HG03097 (cell line): ENCODE data around the gene ZNF618.

Experiments used
- ATAC-seq: cut with Tn5 transposase; IDR thresholded peaks from one replicate; pipeline ENCODE4 v1.9.1; 2021; ENCODE audit not compliant: unreplicated experiment, low FRiP score

Gene ZNF618

DNA sequence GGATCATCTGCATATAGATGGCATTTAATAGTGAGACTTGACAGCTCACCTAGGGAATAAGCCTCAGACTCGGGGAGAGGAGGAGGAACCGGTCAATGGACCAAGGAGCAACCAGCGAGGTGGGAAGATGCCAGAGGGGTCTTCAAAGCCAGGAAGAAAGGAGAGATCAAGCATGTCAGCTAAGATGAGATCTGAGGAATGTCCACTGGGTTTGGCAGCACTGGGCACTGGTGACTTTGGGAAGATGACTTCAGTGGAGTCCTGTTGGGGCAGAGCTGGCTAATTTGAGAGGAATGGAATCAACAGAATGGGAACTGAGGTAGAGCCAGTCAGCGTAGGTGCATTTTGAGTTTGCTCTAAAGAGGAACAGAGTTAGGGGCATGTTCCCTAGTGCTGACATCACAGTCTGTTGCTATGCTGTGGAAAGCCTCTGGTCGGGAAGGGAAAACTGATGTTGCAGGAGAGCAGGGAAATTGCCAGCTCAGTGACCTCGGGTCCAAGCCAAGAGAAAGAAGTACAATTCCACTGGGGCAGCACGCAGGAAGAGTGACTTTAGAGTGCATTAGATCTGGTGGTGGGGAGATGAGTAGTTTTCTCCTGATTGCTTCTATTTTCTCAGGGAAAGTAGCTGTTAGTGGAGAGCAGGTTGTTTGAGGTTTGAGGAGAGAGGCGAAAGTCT lies 56.9 kb downstream of the ZNF618 start:
- ATAC-seq: no peak

DNA sequence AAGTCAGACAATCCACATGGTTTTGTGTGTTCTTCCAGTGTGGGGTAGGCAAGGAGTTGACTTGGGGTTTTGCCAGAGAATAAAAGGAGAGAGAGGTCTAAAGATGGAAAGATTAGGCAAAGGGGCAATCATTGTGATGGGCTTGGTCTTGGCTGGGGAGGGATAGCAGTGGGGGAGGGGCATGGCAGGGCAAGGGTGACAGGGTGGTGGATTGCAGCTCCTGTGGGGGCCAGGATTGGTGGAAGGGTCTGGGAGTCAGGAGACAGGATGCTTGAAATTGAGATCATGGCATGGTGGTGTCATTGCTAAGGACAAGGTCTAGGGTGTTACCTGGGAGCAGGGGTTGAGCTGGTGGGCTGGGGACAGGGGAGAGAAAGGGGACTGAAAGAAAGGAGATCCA lies 57.6 kb downstream of the ZNF618 start:
- no peak for ATAC-seq

DNA sequence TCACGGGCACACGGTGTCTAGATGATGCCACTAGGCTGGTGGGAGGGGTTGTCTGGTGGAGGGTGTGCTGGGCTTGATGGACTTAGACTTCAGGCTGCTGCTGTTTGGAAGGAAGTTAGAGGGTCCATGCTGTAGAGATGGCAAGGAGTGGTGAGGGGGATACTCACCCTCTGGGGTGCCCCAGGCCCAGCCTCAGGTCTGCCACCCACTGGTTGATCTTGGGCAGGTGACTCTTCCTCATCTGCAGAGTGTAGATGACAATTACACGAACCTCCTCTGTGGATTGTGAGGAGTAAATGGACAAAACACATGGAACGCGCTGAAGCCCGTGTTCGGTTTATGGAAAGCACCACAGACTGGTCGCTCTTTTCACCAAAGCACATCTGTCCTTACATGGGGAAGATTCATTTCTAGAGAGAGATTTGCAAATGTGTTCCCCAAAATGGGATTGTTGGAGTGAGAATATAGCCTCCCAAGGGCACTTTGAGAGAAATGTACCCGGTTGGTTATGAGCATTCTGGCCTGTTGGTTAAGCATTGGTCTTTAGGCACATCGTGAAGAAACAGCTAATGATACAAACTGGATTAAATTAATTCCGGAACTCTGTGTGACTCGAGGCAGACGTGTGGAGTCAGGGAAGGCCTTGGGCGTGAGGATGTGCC lies 58.2 kb downstream of the ZNF618 start:
- no peak for ATAC-seq

DNA sequence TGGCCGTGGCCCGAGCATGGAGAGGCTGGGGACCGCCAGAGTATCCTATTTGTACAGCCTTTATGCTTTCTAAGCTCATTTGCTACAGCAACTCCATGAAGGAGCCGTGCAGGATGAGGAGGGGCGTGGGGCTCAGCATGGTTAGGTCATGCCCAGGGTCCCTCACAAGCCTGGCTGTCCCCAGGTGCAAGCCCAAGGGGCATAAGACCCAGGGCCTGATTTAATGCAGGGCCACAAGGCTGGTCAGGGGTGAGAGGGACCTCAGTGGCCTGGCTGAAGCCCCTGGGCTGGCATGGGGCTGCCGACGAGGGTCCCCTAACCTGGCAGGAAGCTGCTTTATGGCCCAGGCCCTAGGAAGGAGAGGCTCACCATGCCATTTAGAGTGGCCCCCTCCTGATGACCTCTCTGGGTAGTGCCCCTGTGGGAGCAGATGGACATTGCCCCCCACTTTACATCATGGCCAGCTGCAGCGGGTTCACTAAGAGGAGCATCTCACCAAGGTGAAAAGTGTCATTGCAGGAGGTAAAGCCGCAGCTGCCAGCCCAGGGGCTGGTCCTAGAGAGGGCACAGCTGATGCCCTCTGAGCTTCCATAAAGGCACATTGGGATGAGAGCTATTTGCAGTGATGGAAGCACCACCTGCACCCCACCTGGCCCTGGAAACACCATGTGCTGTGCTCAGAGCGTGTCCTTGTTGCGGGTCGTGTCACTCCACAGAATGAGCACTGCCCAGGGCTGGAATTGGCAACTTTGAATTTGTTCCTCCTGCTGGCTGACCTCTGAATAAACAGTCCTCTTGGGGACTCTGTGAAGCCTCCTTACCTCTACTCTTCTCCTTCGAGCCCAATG lies 58.9 kb downstream of the ZNF618 start:
- no peak for ATAC-seq

DNA sequence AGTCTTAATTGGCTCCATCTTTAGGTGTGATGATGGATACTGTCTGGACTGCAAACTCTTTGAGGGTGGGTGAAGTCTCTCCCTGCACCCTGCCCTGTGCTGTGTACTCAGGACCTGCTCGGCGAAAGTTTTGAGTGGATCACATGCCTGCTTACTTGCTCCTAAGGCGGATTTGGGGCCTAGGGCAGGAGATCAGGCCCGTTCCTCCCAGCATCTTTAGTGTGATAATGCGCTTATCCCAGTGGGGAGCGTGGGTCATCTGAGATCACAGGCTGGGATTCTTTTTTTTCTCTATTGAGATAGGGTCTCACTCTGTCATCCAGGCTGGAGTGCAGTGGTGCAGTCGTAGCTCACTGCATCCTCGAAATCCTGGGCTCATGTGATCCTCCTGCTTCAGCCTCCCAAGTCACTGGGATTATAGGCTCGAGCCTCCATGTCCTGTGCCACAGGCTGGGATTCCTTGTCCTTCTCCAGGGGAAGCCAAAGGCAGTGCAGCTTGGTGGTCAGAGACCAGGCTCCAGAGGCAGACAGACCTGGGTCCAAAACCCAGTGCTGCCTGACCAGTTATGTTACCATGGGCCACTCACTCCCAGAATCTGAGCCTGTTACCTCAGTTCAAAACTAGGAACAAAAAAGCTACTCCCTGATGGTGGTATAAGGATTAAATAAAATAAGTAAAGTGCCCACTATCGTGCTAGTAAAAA lies 59.7 kb downstream of the ZNF618 start:
- no peak for ATAC-seq

DNA sequence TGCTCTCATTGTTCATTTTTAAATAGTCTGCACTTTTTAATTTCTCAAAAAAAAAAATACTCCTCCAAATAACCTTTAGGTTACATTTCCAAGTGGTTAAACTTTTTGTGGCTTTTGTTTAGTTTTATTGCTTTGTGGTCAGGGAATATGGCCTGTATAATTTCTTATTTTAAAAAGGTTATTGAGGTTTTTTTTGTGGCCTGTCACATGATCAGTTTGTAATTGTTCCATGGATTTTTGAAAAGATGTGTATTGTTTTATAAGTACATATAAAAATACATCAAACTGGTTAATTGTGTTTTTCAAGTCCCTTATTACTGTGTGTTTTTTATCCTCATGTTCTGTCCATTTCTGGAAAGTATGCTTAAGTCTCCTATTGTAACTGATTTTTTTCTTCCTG lies 64.0 kb downstream of the ZNF618 start:
- no peak for ATAC-seq

DNA sequence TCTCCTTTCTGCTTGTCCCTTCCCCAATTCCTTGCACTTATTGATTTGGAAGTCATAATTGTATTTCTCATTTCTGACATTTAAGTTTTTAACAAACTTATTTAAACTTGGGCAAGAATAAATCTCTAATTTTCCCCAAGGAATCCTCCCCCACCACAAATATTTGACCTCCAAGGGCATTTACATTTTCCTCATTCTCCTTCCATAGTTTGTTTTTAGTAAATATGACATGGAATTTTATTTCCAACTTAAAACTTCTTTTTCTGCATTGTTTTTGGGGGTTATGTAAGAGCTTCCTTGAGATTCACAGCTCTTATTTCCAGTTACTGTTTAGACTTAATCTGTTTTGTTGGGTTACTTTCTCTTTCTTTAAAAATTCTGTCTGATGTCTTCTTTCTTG lies 64.9 kb downstream of the ZNF618 start:
- ATAC-seq: no peak

DNA sequence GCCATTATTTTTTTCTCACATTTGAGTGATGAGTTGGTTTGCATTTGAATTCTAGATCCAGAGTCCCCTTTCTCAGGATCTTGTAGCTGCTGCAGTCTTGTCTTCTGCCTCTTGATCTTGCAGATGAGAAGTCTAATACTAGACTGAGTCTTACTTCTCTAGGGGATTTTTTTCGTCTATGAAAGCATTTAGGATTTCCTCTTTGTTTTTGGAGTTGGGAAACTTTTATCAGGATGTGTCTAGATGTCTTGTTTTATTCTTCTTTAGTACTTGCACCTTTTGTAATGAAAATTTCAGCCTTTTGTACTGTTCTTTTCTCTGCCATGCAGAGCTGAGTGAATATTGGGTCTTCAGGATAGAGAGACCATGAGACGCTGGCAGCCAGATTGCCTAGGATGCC lies 65.4 kb downstream of the ZNF618 start:
- ATAC-seq: no peak

DNA sequence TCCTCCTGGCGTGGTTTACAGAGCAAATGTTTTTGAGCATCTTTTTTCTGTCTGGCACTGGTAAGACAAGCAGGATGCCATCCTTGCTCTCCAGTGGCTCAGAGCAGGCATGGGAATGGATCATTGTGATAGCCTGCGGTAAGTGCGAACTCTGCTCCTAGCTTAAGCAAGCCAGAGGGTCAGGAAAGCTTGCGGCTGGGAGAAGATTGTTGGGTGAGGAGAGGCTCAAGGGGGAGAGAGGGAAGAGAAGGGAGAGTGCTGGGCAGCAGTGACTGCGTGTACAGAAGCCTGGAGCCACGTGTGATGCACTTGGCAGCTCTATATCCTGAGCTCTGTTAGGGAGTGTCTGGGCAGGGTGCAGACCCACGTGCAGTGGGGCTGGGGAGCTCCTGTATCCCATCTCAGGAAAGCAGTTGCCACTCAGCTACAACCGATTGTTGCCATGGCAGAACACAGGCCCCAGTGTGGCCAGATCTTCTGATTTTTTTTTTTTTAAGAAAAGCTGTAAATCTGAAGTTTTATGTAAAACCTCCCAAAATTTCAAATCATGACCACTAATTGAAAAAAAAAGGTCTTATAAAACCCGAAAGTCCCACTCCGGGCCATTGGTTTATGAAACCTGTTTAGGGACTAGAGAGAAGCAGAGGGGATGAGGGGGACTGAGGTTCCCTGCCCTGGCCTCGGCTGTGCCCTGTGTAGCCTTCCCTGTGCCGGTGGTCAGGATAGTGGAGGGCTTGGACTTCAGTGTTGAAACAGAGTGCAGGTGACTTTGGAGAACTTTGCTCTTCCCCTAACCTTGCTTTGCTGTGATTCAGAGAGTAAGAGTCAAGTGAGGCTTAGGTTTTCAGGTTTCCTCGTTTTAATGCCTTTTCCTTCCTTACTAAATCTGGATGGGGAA lies 67.3 kb downstream of the ZNF618 start:
- no peak for ATAC-seq

DNA sequence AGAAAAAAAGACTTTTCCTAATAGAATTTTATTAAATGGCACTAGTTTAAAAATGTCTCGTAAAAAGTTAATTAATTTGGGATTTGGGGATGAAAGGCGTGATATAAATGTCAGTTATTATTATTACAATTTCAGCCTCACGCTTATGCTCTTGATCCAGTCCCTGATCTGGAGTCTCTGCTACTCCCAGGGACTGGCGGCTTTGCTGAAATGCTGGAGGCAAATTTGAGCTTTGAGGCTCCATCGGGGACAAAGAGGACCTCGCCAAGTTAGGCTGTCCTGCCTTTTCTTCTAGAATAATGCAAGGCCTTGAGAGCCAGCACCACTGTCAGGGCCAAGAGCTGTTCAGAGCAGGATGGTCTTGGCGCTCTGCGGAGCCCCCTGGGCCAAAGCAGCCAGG lies 69.7 kb downstream of the ZNF618 start:
- ATAC-seq: no peak

DNA sequence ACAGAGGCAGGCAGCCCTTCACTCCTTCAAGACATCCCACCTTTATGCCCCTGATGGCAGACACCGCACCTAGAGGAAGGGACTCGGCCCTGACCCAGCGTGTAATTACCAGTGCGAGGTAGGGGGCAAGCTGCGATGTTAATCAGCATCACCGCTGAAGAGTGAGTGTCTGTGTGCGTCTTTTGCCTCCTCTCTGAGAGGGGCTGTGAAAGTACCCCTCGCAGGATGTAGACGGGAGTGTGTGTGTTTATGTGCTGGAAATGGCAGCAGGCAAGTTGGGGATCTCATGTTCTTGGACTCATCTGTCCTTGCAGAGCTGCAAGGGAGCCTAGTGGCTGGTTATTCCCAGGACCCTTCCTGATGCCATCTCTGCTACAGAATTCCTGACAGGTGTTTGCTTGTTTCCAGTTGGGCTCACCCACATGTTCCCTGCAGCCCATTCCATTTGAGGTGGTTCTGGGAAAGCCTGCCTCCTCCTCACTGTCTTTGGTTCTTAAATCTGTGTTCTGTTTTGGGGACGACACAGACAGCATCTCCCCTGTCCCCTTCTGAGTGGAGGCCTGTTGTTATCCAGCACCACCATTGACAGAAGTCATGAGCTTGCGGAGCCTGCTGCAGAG lies 70.5 kb downstream of the ZNF618 start:
- ATAC-seq: no peak

DNA sequence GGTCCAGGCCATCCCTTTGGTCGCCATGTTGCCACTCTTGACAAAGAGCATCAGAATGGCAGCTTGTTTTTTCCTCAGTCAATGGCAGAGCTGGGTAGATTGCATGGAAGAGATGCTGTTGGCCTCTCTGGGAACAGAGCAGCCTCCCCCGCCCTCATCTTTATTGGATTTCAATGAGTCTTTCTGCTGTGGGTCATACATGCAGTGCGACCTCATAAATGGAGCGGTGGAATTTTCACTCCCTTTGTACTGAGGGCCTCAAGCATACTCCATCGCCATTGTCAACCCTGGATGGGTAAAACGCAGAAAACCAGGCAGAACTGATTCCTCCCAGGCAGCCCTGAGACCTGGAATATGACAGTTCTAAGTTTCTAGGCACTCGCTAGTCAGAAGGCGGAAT lies 71.8 kb downstream of the ZNF618 start:
- no peak for ATAC-seq

DNA sequence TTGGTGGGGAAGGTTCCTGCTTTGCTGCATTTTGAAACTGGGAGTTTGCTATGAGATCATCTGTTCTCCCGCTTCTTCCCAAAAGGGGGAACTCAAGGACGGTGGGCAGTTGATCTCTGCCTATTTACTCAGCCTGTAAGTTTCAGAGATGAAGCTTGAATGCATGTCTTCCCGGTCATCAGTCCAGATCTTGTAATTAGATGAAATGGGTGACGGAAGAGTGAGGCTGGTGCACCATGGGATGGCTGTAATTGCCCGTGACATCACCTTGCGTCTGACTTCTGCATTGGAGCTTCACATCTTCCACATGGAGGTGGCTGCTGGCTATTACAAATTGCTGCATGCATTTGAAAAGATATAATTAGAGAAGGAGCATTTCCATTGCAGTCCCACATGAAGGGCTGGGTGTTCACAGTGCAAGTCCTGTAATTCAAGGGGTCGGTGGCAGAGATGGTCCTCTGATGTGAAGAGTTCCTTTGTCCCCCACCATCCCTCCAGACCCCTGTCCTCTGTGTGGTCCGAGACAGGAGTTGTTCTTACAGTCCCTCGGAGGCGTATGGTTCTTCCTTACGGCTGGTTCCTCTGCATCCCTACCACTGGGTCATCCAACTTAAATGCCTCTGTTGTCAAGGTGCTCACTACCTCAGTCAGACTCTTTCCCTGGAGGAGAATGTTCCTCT lies 72.9 kb downstream of the ZNF618 start:
- no peak for ATAC-seq

DNA sequence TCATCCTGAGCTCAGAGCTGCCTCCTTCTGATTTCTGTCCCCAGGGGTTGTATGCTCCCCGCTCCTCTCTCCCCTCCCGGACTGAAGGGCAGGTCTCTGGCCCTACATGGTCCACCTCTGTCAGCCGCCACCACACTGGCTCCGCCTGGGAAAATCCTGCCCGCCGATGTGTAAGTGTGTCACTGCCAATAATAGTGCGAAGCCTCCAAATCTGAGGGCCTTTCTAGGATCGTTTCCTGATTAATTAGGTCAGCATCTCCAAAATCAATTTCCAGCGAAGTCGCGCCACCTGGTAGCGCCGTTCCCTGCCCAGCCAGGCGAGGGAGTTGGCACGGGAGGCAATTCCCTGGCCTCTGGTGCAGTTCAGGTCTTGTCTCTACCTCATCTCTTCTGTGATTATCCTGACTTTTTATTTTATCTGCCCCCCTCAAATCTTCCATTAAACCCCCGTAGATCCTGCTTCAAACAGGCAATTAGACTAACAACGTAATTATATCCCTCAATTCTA lies 73.5 kb downstream of the ZNF618 start:
- no peak for ATAC-seq

DNA sequence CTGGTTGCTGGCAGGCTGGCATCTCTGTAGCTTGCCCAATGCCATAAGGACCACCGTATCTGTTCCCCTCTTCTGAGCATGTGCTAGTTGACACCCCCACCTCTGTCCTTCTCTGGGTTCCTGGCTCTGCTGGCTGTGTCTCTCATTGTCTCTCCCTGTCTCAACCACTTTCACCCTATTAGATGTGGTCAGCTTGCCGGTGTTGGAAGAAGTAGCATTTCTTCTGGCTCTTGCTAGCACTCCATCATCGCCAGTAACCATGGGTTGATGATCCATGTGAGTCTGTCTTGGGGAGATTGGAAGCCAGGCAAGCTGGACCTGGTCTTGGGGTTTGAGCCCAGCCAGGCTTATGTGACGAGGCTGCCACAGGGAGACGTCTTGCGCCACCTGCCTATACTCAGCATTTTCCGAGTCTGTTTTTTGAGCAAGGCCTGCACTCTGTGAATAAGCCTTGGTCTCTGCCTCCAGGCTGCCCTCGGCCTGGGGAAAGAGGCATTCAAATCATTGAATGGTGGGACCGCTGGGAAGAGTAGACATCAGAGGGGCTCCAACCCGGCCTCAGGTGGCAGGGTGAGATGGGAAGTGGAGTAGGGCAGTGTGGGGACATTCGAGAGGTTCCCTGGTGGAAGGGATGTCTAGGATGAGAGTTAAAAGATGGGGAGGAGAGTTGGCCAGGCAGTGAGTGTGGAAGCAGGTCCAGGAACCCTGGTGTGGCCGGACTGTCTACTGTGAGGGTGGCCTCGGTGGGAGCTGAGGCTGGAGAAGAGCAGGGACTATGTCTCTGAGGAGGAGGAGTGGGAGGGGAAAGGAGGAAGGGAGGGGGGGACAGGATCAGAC lies 74.3 kb downstream of the ZNF618 start:
- no peak for ATAC-seq

DNA sequence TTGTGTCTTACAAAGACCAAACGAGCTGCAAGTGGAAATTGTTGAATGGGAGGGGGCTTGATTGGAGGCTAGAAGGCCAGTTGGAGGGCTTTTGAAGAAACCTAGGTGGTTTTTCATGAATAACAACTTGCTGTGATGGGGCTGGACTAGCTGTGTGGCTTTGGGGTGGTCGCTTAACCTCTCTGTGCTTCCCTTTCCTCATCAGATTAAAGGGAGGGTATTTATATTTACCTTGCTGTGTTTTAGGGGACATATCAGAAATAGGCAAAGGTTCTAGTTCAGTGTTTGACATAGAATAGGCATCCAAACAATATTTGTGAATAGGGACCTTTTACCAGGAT lies 74.9 kb downstream of the ZNF618 start:
- no peak for ATAC-seq

DNA sequence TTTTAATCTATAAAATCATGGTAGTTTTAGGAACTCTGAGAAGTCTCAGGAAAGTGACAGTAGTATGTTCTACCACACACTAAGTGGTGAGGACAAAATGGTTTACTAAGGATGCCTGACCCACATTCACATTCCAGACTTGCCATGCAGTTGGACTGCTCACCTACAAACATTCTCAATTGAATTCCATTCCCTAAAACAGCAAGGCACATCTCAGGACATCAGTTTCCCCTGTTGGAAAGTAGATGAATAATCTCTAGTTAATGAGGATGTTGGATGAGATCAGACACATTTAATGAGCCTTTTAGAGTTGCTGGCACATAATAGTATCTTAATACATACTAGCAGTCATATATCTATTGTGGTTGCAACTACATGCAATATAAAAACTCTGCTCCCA lies 76.6 kb downstream of the ZNF618 start:
- ATAC-seq: no peak

DNA sequence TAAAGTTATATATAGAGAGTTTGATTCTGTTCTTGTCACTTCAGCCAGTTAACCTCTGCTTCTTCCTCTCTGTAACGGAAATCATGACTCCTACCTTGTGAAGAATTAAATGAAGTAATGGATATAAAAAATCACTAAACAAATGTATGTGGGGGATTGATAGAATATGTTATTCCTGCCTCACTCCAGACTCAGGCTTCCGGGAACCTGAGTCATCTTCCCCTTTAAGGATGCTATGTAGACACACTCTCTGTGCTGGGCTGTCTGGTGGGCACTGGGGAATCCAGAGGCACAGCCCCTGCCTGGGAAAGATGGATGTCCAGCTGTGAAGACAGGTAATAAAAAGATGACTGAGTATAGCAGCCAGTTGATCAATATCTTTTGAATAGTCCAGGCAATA lies 77.4 kb downstream of the ZNF618 start:
- ATAC-seq: no peak
